IPS-20b (cell line): ENCODE data around the gene MAPK4.

ENCODE experiments used
- H3K27ac ChIP-seq: one replicate; pipeline ENCODE4 v1.5.1; 2013; ENCODE audit warnings: low read length
- H3K27me3 ChIP-seq: 2 replicates; pipeline ENCODE4 v1.6.1; 2013; ENCODE audit warnings: mild to moderate bottlenecking, low read length, inconsistent platforms; ENCODE audit not compliant: insufficient read depth
- H3K36me3 ChIP-seq: 2 replicates; pipeline ENCODE4 v1.6.1; 2013; ENCODE audit warnings: low read depth, mild to moderate bottlenecking, inconsistent platforms, low read length, moderate library complexity; ENCODE audit not compliant: insufficient read depth
- H3K4me1 ChIP-seq: 2 replicates; pipeline ENCODE4 v1.6.1; 2013; ENCODE audit warnings: mild to moderate bottlenecking, control low read depth, inconsistent platforms, low read length, moderate library complexity; ENCODE audit not compliant: insufficient read depth
- H3K4me3 ChIP-seq: 2 replicates; pipeline ENCODE4 v1.5.1; 2013; ENCODE audit warnings: mild to moderate bottlenecking, low read length, inconsistent platforms
- H3K9ac ChIP-seq: 2 replicates; pipeline ENCODE4 v1.6.1; 2013; ENCODE audit warnings: low read depth, mild to moderate bottlenecking, inconsistent platforms, low read length, moderate library complexity
- H3K9me3 ChIP-seq: 2 replicates; pipeline ENCODE4 v1.6.1; 2013; ENCODE audit warnings: mild to moderate bottlenecking, low read depth, low read length, inconsistent platforms; ENCODE audit not compliant: insufficient read depth

Gene MAPK4

GRCh38 chr18:50671376-50671775, 111.5 kb downstream of the MAPK4 start:
- H3K4me3 ChIP-seq, result no peak overlapping the region

DNA sequence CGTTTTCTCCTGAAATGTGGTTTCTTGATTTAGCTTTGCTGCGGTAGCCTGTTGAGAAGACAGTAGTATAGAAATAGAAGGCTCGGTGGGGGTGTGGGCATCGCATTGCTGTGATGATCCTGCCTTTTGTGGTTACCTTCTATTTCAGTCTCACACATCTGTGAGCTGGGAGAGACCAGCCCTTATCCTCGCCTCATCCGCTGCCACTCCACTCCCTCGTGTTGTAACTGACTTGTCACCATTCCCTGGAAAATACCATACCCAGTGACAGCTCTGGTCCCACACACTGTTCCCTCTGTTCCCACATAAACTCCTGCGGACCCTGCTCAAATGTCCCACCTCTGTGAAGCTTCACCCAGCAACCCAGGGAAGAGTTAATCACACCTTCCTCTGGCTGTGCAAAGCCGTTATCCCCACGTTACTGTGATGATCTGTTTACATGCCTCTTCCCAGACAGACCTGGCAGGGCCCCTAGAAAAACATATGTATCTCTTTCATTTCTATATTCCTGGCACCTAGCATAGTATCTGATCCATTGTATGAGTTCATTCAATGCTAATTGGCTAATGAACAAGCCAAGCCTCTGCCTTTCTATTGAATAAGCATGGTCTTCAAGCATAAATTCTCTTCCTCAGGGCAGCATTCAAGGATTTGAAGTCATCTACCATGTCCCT, 114.6 kb downstream of the MAPK4 start:
- H3K27me3 ChIP-seq, result no peaks in the 10 kb centered on the region
- no peak overlapping the region for H3K27ac ChIP-seq
- H3K4me3 ChIP-seq, result no peak overlapping the region
- H3K9ac ChIP-seq, result no peak overlapping the region
- H3K9me3 ChIP-seq, result peaks cover 4% of the 10 kb centered on the region; the same call in 1 of the 2 replicates
- H3K36me3 ChIP-seq, result no peaks in the 10 kb centered on the region
- no peaks in the 10 kb centered on the region for H3K4me1 ChIP-seq

More at GRCh38 chr18:50671376-50671775, 111.5 kb downstream of the MAPK4 start:
- no peaks in the 10 kb centered on the region for H3K36me3 ChIP-seq
- H3K27me3 ChIP-seq, result no peaks in the 10 kb centered on the region
- H3K4me1 ChIP-seq, result no peaks in the 10 kb centered on the region
- no peak overlapping the region for H3K9ac ChIP-seq
- H3K9me3 ChIP-seq, result no peaks in the 10 kb centered on the region
- H3K27ac ChIP-seq, result no peak overlapping the region

GRCh38 chr18:50675043-50675442, 115.2 kb downstream of the MAPK4 start:
- H3K9ac ChIP-seq, result no peak overlapping the region
- no peak overlapping the region for H3K27ac ChIP-seq

DNA sequence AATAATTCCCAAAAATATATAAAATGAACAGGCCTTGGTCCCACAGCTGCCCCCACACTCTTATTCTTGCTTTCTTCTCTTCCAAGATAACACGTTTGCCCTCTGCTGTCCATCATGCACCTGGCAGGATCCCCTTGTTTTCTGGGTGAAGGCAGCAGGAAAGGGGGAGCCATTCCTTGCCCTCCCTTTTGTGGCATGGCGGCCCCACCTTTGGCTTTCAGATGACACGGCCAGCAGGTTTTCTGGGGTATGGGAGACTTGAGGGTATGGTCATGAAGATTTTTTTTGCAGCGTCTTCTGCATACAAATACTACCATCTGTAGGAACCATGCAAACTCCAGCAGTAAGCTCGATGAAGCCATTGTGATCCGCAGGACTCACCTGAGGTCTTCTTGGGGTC, 118.8 kb downstream of the MAPK4 start:
- Histone ChIP-seq H3K4me1 (no peaks in the 10 kb centered on the region), H3K9me3 (peaks cover 8% of the 10 kb centered on the region; the same call in 1 of the 2 replicates), H3K27ac (no peak overlapping the region), H3K4me3 (no peak overlapping the region), H3K9ac (no peak overlapping the region), H3K27me3 (no peaks in the 10 kb centered on the region), H3K36me3 (no peaks in the 10 kb centered on the region)

More at GRCh38 chr18:50675043-50675442, 115.2 kb downstream of the MAPK4 start:
- H3K9me3 ChIP-seq, result peaks cover 4% of the 10 kb centered on the region; the same call in 1 of the 2 replicates
- H3K36me3 ChIP-seq, result no peaks in the 10 kb centered on the region
- no peaks in the 10 kb centered on the region for H3K4me1 ChIP-seq
- no peaks in the 10 kb centered on the region for H3K27me3 ChIP-seq
- H3K4me3 ChIP-seq, result no peak overlapping the region

GRCh38 chr18:50679056-50679455, 119.2 kb downstream of the MAPK4 start:
- Histone ChIP-seq H3K4me1 (no peaks in the 10 kb centered on the region), H3K27me3 (no peaks in the 10 kb centered on the region), H3K9ac (no peak overlapping the region), H3K4me3 (no peak overlapping the region), H3K27ac (no peak overlapping the region), H3K36me3 (no peaks in the 10 kb centered on the region), H3K9me3 (peaks cover 8% of the 10 kb centered on the region; the same call in 1 of the 2 replicates)

GRCh38 chr18:50679656-50680055, 119.8 kb downstream of the MAPK4 start:
- Histone ChIP-seq H3K4me1 (no peaks in the 10 kb centered on the region), H3K27me3 (no peaks in the 10 kb centered on the region), H3K36me3 (no peaks in the 10 kb centered on the region), H3K4me3 (no peak overlapping the region), H3K9ac (no peak overlapping the region), H3K27ac (no peak overlapping the region), H3K9me3 (peaks cover 8% of the 10 kb centered on the region; the same call in 1 of the 2 replicates)

DNA sequence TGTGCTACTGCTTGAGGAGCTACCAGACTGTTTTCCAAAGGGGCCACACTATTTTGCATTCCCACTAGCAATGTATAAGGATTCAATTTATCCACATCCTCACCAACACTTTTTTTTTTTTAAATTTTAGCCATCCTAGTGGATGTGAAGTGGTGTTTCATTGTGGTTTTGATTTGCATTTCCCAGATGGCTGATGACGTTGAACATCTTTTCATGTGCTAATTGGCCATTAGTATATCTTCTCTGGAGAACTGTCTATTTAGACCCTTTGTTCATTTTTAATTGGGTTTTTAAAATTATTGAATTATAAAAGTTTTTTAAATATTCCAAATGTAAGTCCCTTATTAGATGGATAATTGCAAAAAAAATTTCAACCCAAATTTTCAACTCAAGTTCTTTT, 121.1 kb downstream of the MAPK4 start:
- Histone ChIP-seq H3K27ac (no peak overlapping the region), H3K27me3 (no peaks in the 10 kb centered on the region), H3K36me3 (no peaks in the 10 kb centered on the region)

GRCh38 chr18:50682852-50683251, 123.0 kb downstream of the MAPK4 start:
- H3K9me3 ChIP-seq, result peaks cover 4% of the 10 kb centered on the region; the same call in 1 of the 2 replicates
- H3K27ac ChIP-seq, result no peak overlapping the region
- no peak overlapping the region for H3K4me3 ChIP-seq

More for the DNA sequence above, 121.1 kb downstream of the MAPK4 start:
- Histone ChIP-seq H3K4me1 (no peaks in the 10 kb centered on the region), H3K9me3 (peaks cover 8% of the 10 kb centered on the region; the same call in 1 of the 2 replicates), H3K9ac (no peak overlapping the region), H3K4me3 (no peak overlapping the region)

GRCh38 chr18:50686409-50686808, 126.5 kb downstream of the MAPK4 start:
- Histone ChIP-seq H3K36me3 (no peaks in the 10 kb centered on the region), H3K9me3 (peaks cover 4% of the 10 kb centered on the region; the same call in 1 of the 2 replicates), H3K27me3 (no peaks in the 10 kb centered on the region), H3K27ac (no peak overlapping the region), H3K9ac (no peak overlapping the region), H3K4me3 (no peak overlapping the region), H3K4me1 (no peaks in the 10 kb centered on the region)

More at GRCh38 chr18:50682852-50683251, 123.0 kb downstream of the MAPK4 start:
- H3K27me3 ChIP-seq, result no peaks in the 10 kb centered on the region
- no peak overlapping the region for H3K9ac ChIP-seq
- H3K36me3 ChIP-seq, result no peaks in the 10 kb centered on the region
- H3K4me1 ChIP-seq, result no peaks in the 10 kb centered on the region

GRCh38 chr18:50687491-50687890, 127.6 kb downstream of the MAPK4 start:
- H3K9ac ChIP-seq, result no peak overlapping the region
- no peaks in the 10 kb centered on the region for H3K9me3 ChIP-seq
- H3K27ac ChIP-seq, result no peak overlapping the region
- no peaks in the 10 kb centered on the region for H3K27me3 ChIP-seq
- no peaks in the 10 kb centered on the region for H3K4me1 ChIP-seq
- no peaks in the 10 kb centered on the region for H3K36me3 ChIP-seq
- no peak overlapping the region for H3K4me3 ChIP-seq

- H3K9ac ChIP-seq, result no peak overlapping the region
- no peaks in the 10 kb centered on the region for H3K9me3 ChIP-seq
- no peaks in the 10 kb centered on the region for H3K4me1 ChIP-seq
- H3K27ac ChIP-seq, result no peak overlapping the region
- H3K27me3 ChIP-seq, result no peaks in the 10 kb centered on the region
- no peaks in the 10 kb centered on the region for H3K36me3 ChIP-seq
- H3K4me3 ChIP-seq, result no peak overlapping the region
These were observed 129.7 kb downstream of the MAPK4 start for GRCh38 chr18:50689578-50689977.

- H3K4me3 ChIP-seq, result no peak overlapping the region
- H3K9me3 ChIP-seq, result no peaks in the 10 kb centered on the region
- H3K9ac ChIP-seq, result no peak overlapping the region
- H3K27me3 ChIP-seq, result no peaks in the 10 kb centered on the region
- H3K27ac ChIP-seq, result no peak overlapping the region
- H3K4me1 ChIP-seq, result peaks cover 5% of the 10 kb centered on the region; the same call in 1 of the 2 replicates
- H3K36me3 ChIP-seq, result no peaks in the 10 kb centered on the region
These were observed 134.3 kb downstream of the MAPK4 start for GRCh38 chr18:50694147-50694546.
